Erythroblast (primary cell): Measurements from ENCODE around the gene LHB.

Experiments
- GATA1 ChIP-seq: IDR thresholded peaks from 2 replicates; pipeline ENCODE4 v1.6.1; 2011; ENCODE audit warnings: low read depth, mild to moderate bottlenecking, control low read depth, low read length, moderate library complexity
- POLR2A ChIP-seq: IDR thresholded peaks from 2 replicates; pipeline ENCODE4 v1.6.1; 2011; ENCODE audit warnings: mild to moderate bottlenecking, low read length

GRCh38 chr19:49004964-49005614 is 11.8 kb downstream of the LHB start:
- no peak for TF ChIP-seq POLR2A
- TF ChIP-seq GATA1 = no peak
